ENCODE results near the gene OR11H6. TPM values are rescaled to one million over a fixed set of nuclear protein-coding genes. Genes with fewer than 3 reads are reported as not detected.
A peak's percentile ranks its signal among the peaks of the same experiment; 100 is the strongest.
"Not testable (repeated sequence)": the region's sequence is repeated elsewhere in the genome, so short reads cannot be mapped to it uniquely, and the experiment has no call there.

OR11H6 gene, protein sequence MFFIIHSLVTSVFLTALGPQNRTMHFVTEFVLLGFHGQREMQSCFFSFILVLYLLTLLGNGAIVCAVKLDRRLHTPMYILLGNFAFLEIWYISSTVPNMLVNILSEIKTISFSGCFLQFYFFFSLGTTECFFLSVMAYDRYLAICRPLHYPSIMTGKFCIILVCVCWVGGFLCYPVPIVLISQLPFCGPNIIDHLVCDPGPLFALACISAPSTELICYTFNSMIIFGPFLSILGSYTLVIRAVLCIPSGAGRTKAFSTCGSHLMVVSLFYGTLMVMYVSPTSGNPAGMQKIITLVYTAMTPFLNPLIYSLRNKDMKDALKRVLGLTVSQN
- total RNA-seq: not detected
- long read RNA-seq, donor 1: 0 reads
- long read RNA-seq, donor 2: 0 reads

DNA sequence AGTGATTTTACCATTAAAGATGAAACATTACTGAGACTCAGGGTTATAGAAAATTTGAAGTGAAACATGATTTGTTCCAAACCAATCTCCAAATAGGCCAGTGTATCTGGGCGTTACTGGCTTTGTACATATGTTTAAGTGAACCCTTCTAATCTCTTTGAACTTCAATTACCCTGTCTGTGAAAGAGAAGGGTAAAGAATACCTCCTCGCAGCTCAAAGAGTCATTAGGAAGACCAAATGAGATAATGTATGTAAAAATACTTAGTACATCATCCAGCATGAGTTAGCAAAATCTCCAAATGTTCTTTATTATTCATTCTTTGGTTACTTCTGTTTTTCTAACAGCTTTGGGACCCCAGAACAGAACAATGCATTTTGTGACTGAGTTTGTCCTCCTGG is at the start of gene OR11H6:
Gene OR11H6 (plus strand): TSS at position 301 of the 400 bp plus-strand sequence. CDS start 0 bp downstream, at position 301.
- TF ChIP-seq, protein P1, sequence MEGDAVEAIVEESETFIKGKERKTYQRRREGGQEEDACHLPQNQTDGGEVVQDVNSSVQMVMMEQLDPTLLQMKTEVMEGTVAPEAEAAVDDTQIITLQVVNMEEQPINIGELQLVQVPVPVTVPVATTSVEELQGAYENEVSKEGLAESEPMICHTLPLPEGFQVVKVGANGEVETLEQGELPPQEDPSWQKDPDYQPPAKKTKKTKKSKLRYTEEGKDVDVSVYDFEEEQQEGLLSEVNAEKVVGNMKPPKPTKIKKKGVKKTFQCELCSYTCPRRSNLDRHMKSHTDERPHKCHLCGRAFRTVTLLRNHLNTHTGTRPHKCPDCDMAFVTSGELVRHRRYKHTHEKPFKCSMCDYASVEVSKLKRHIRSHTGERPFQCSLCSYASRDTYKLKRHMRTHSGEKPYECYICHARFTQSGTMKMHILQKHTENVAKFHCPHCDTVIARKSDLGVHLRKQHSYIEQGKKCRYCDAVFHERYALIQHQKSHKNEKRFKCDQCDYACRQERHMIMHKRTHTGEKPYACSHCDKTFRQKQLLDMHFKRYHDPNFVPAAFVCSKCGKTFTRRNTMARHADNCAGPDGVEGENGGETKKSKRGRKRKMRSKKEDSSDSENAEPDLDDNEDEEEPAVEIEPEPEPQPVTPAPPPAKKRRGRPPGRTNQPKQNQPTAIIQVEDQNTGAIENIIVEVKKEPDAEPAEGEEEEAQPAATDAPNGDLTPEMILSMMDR (IDR thresholded peaks at IDR 0.05): no peak
- ATAC-seq (no peak), DNase-seq (no peak)
- Histone ChIP-seq H3K4me3 (no peak within 1 kb of the TSS), H3K9me3 (no peaks in the 10 kb centered on the region), H3K36me3 (ENCODE audit: low read depth) (no peaks in the 10 kb centered on the region), H3K4me1 (ENCODE audit: low read depth) (no peaks in the 10 kb centered on the region)
- intact Hi-C loops (cut with DNase I, micrococcal nuclease): no loop called here

DNA sequence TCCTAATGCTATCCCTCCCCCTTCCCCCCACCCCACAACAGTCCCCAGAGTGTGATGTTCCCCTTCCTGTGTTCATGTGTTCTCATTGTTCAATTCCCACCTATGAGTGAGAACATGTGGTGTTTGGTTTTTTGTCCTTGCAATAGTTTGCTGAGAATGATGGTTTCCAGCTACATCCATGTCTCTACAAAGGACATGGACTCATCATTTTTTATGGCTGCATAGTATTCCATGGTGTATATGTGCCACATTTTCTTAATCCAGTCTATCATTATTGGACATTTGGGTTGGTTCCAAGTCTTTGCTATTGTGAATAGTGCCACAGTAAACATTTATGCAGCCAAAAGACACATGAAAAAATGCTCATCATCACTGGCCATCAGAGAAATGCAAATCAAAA is 49.3 kb upstream of the OR11H6 start:
- ATAC-seq; H3K9me3 ChIP-seq; H3K4me1 ChIP-seq (ENCODE audit: low read depth); DNase-seq; H3K36me3 ChIP-seq (ENCODE audit: low read depth); intact Hi-C loops (cut with DNase I, micrococcal nuclease); H3K4me3 ChIP-seq: not testable (repeated sequence)

DNA sequence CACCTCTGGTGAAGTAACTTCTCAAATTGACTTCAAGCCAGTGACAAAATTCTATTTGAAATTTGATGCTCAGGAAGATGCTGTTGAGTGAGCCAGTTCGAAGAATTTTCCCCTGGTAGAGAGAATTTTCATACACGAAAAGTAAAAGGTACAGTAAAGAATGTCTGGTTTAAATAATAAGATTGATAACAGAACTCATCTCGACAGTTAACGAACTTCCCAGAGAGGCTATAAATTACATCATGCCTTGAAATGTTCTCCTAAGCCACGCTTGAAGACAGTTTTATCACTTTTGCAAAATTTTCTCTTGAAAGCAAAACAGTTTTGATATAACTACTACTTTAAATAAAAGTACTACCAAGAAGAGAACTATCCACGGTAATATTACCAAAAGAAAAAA is 47.2 kb upstream of the OR11H6 start:
- Histone ChIP-seq H3K36me3 (ENCODE audit: low read depth) (no peaks in the 10 kb centered on the region), H3K4me3 (no peak overlapping the region), H3K4me1 (ENCODE audit: low read depth) (no peaks in the 10 kb centered on the region), H3K9me3 (no peaks in the 10 kb centered on the region)
- no peak for ATAC-seq
- intact Hi-C loops (cut with DNase I, micrococcal nuclease): no loop called here
- DNase-seq: no peak
- TF ChIP-seq, protein P1 (IDR thresholded peaks at IDR 0.05): no peak

DNA sequence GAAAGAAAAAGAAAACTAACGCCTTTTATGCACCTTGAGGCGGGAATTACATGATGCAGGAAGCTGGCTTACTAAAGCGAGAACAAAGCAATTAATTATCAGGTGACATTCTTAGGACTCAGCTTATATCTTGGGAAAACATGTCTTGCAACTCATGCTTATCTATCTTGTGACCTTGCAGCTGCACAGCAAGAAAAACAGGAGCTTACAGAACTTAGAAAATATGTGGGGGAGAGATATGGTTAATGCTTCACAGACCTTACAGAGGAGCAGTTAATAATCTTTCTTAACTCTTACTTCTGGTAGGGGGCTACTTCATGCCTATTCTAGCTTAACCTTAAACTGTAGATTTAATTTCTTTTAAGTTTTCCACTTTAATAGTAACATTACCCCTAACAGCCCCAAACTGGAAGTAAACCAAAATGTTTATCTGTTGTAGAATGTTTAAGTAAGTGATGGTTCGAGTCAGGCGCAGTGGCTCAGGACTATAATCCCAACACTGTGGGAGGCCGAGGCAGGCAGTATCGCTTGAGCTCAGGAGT is 46.0 kb upstream of the OR11H6 start:
- intact Hi-C loops (cut with DNase I, micrococcal nuclease): no loop called here
- ATAC-seq (no peak), DNase-seq (no peak)
- TF ChIP-seq, protein P1 (IDR thresholded peaks at IDR 0.05): no peak
- H3K36me3 ChIP-seq (ENCODE audit: low read depth): no peaks in the 10 kb centered on the region
- H3K4me1 ChIP-seq (ENCODE audit: low read depth): no peaks in the 10 kb centered on the region
- H3K9me3 ChIP-seq: no peaks in the 10 kb centered on the region
- H3K4me3 ChIP-seq: no peak overlapping the region

DNA sequence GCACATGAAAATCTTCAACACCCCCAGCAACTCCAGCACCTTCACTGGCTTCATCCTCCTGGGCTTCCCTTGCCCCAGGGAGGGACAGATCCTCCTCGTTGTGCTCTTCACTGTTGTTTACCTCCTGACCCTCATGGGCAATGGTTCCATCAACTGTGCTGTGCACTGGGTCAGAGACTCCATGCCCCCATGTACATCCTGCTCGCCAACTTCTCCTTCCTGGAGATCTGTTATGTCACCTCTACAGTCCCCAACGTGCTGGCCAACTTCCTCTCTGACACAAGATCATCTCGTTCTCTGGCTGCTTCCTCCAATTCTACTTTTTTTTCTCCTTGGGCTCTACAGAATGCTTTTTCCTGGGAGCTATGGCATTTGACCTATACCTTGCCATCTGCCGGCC is 44.3 kb upstream of the OR11H6 start:
- H3K9me3 ChIP-seq: no peaks in the 10 kb centered on the region
- intact Hi-C loops (cut with DNase I, micrococcal nuclease): no loop called here
- DNase-seq (peak in 1 of 3 donors; percentile 2), ATAC-seq (no peak)
- no peak overlapping the region for H3K4me3 ChIP-seq
- TF ChIP-seq, protein P1 (IDR thresholded peaks at IDR 0.05): no peak
- no peaks in the 10 kb centered on the region for H3K36me3 ChIP-seq (ENCODE audit: low read depth)
- no peaks in the 10 kb centered on the region for H3K4me1 ChIP-seq (ENCODE audit: low read depth)

DNA sequence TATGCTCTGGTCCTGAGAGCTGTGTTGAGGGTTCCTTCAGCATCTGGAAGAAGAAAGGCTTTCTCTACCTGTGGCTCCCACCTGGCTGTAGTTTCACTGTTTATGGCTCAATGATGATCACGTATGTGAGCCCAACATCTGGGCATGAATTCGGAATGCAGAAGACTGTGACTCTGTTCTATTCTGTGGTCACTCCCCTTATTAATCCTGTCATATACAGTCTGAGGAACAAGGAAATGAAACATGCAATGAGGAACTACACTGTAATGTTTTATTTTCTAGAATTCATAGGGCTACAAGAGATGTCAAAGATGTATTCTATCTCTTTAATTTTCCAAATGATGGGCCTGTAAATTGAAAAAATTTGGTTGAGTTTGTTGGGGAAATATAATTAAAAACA is 43.6 kb upstream of the OR11H6 start:
- Histone ChIP-seq H3K36me3 (ENCODE audit: low read depth) (no peaks in the 10 kb centered on the region), H3K9me3 (no peaks in the 10 kb centered on the region), H3K4me1 (ENCODE audit: low read depth) (no peaks in the 10 kb centered on the region), H3K4me3 (no peak overlapping the region)
- DNase-seq: no peak
- intact Hi-C loops (cut with DNase I, micrococcal nuclease): no loop called here
- ATAC-seq: no peak
- TF ChIP-seq, protein P1 (IDR thresholded peaks at IDR 0.05): no peak
